GM19193 (cell line): ENCODE data around the gene GRIP1.

Experiments
- POLR2A ChIP-seq: IDR thresholded peaks from 4 replicates; pipeline ENCODE4 v1.6.1; 2011; ENCODE audit not compliant: insufficient read depth, insufficient read length; ENCODE audit errors: extremely low read depth

GRIP1 gene

GRCh38 chr12:66319266-66319954 lies 359.5 kb downstream of the GRIP1 start:
- TF ChIP-seq POLR2A, result no peak

- no peak for TF ChIP-seq POLR2A
Measured at GRCh38 chr12:66314278-66314677, 364.6 kb downstream of the GRIP1 start.

- no peak for TF ChIP-seq POLR2A
Measured at GRCh38 chr12:66312189-66312588, 366.7 kb downstream of the GRIP1 start.

- TF ChIP-seq POLR2A, result no peak
Measured at GRCh38 chr12:66309606-66310005, 369.3 kb downstream of the GRIP1 start.

GRCh38 chr12:66304296-66304900 lies 374.5 kb downstream of the GRIP1 start:
- TF ChIP-seq POLR2A, result no peak

GRCh38 chr12:66302827-66303169 lies 376.1 kb downstream of the GRIP1 start:
- TF ChIP-seq POLR2A, result no peak

- TF ChIP-seq POLR2A, result peak; percentile 87
Measured at GRCh38 chr12:66301944-66302826, 376.7 kb downstream of the GRIP1 start, which contains the start of gene HELB. HELB (plus strand) TSS chr12:66302493; CDS start chr12:66302604, 111 bp downstream.

- TF ChIP-seq POLR2A, result no peak
Measured at GRCh38 chr12:66297923-66298322, 381.0 kb downstream of the GRIP1 start.
